Measurements from ENCODE around the gene EXPH5. TPM values are rescaled to one million over a fixed set of nuclear protein-coding genes. Genes with fewer than 3 reads are reported as not detected.
"Not testable (repeated sequence)": the region's sequence is repeated elsewhere in the genome, so short reads cannot be mapped to it uniquely, and the experiment has no call there.

Gene EXPH5, protein sequence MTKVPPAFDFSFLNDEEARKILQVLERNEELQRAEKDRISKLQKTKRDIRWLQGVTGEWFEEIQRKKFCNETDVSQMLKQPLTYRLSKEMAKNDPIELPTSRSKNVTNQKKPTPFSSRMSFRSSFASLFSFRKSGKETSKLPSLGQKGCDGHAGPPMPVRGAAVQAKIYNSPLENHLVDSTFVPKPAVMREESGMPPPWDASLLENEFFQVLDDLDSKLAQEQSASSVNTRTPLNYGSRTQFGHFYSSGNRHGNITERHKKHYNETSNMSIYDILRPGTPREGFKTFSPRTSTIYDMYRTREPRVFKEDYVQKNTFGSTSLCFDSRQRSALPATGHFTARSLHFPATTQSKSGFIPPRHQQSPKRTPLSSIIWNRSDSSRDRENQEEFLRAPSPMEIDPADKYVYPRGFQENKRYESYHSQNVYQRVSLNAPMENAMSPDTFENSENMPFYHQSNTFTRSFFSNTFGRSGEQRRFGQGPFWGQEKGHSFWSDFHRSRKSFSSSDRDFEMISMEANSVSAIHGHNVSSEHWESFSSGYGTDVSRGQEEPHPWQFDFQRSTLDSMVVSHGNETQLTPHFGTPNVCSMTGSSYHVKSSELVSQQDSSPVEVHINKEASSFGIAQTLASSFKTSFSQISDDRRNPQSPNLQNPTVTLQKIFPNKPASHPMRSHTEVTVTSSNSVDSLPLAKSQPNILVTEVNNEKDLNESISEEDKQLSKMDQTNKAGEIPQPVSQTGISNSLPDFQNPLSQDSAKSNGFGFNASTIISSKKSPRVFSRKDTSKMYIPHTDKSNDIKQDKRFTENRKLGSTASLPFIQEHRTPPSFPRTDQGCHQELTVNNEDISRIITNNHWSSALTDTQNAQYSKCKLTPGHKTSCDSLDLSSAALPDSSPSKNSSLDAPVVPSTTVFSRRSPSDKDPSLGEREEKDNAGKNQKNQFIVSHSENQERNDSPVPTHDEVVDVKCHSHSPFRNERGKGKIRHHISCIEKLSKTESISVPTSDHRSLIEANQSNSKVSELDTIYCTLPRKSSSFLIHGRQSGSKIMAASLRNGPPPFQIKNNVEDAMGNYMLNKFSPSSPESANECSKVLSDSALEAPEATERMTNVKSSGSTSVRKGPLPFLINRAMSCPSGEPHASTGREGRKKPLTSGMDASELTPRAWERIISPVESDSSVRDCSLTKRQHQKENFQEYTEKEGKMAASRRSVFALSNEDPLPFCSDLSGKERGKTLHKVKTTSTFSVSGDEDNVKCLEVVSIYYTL (N-terminal part only)
- total RNA-seq (2021; fragmentation: NEBNext Ultra II Directional; extraction: Animal tissue kit (Norgen Biotek cat#: 25700)) = under 1 TPM; 0.14 to 0.91 (median 0.47) TPM
- long read RNA-seq = 0 reads

DNA sequence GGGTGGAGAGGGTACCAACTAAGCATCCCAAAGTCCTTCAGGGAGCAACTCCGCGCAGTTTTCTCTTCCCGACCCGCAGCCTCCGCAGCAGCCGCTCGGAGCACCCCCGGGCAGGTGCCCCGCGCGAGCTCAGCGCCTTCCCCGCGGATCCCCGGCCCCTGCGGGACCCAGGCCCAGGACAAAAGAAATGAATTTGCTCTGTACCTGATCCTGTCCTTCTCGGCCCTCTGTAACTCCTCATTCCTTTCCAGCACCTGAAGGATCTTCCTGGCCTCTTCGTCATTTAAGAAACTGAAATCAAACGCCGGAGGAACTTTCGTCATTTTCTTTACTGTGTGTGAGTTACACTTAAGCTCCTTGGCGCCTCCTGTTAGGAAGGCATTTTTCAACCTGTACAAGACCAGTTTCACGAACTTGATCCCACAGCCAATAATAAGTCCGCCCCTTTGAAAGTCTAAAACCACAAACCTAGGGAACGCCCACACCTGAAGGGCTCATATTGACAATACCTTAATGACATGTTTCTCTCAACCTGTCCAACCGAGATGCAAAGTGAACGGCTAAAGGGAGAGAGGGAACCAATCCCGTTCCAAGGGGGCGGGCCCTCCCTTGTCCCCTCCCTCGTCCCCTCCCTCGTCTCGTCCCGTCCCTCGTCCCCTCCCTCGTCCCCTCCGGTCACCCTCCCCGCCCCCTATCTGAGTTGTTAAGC is at the start of gene EXPH5:
TSS of gene EXPH5 (minus strand) at position 555 of the 709 bp plus-strand sequence. CDS start at position 323, 232 bp downstream.
- no peaks in the 10 kb centered on the region for H3K9me3 Mint-ChIP-seq
- H3K4me1 Mint-ChIP-seq (ENCODE audit: low read depth) = peaks cover 36% of the 10 kb centered on the region
- TF ChIP-seq, protein P1, sequence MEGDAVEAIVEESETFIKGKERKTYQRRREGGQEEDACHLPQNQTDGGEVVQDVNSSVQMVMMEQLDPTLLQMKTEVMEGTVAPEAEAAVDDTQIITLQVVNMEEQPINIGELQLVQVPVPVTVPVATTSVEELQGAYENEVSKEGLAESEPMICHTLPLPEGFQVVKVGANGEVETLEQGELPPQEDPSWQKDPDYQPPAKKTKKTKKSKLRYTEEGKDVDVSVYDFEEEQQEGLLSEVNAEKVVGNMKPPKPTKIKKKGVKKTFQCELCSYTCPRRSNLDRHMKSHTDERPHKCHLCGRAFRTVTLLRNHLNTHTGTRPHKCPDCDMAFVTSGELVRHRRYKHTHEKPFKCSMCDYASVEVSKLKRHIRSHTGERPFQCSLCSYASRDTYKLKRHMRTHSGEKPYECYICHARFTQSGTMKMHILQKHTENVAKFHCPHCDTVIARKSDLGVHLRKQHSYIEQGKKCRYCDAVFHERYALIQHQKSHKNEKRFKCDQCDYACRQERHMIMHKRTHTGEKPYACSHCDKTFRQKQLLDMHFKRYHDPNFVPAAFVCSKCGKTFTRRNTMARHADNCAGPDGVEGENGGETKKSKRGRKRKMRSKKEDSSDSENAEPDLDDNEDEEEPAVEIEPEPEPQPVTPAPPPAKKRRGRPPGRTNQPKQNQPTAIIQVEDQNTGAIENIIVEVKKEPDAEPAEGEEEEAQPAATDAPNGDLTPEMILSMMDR (IDR thresholded peaks at IDR 0.05) = no peak
- H3K36me3 Mint-ChIP-seq (ENCODE audit: low read depth) = no peaks in the 10 kb centered on the region
- no peak within 1 kb of the TSS for H3K27ac Mint-ChIP-seq
- H3K27me3 Mint-ChIP-seq (ENCODE audit: insufficient read depth) = peaks cover 20% of the 10 kb centered on the region
- DNase-seq = no peak
- peak within 1 kb of the TSS; percentile 92 for H3K4me3 Mint-ChIP-seq

DNA sequence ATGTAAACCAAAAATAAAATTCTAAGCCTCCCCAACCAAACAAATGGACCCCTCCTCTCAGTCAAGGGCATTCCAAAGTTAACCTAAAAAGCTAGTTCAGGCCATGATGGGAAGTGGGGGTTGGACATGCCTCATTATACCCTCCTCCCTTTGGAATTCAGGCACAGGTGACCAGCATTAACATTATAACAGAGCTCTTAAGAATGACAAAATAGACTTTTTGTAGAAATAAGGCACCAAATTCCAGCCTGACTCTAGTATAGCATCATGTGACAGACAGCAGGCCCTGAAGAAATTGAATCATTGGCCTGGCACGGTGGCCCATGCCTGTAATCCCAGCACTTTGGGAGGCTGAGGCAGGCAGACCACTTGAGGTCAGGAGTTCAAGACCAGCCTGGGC is 48.2 kb upstream of the EXPH5 start:
- H3K36me3 Mint-ChIP-seq (ENCODE audit: low read depth) = not testable (repeated sequence)

DNA sequence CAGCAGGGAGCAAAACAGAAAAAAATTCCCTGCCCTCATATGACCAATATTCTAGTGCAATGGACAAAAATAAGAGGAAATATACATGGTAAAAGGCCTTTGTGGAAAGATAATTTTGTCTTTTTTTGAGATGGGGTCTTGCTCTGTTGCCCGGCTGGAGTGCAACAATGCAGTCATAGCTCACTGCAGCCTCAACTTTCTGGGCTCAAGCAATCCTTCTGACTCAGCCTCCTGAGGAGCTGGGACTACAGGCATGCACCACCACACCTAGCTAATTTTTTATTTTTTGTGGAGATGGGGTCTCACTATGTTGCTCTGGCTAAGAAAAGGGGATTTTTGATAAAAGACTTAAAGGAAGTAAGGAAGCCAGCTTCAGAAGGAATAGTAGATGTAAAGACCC is 45.6 kb upstream of the EXPH5 start:
- no peak overlapping the region for H3K4me3 Mint-ChIP-seq
- H3K27me3 Mint-ChIP-seq (ENCODE audit: insufficient read depth) = peaks cover 7% of the 10 kb centered on the region
- no peak for DNase-seq
- peaks cover 19% of the 10 kb centered on the region; the same call in 1 of the 2 replicates for H3K4me1 Mint-ChIP-seq (ENCODE audit: low read depth)
- TF ChIP-seq, protein P1 (IDR thresholded peaks at IDR 0.05) = no peak
- H3K9me3 Mint-ChIP-seq = no peaks in the 10 kb centered on the region
- no peaks in the 10 kb centered on the region for H3K36me3 Mint-ChIP-seq (ENCODE audit: low read depth)
- no peak overlapping the region for H3K27ac Mint-ChIP-seq

More for the DNA sequence above, 48.2 kb upstream of the EXPH5 start:
- H3K27me3 Mint-ChIP-seq (ENCODE audit: insufficient read depth); H3K9me3 Mint-ChIP-seq; H3K27ac Mint-ChIP-seq; DNase-seq; H3K4me3 Mint-ChIP-seq: not testable (repeated sequence)
- H3K4me1 Mint-ChIP-seq (ENCODE audit: low read depth) = peaks cover 11% of the 10 kb centered on the region; the same call in 1 of the 2 replicates

DNA sequence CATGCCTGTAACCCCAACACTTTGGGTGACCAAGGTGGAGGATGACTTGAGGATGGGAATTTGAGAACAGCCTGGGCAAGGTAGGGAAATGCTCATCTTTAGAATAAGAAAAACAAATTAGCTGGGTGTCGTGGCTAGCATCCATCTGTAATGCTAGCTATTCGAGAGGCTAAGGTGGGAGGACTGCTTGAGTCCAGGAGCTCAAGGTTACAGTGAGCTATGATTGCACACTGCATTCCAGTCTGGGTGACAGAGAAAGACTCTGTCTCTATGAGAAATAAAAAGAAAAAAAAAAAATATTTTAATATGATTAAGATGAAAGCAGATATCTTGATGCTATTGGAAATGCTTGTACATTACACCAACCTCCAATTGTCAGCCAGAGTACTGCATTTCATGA is 42.7 kb upstream of the EXPH5 start:
- H3K4me1 Mint-ChIP-seq (ENCODE audit: low read depth) = peaks cover 27% of the 10 kb centered on the region
- no peak overlapping the region for H3K4me3 Mint-ChIP-seq
- TF ChIP-seq, protein P1 (IDR thresholded peaks at IDR 0.05) = no peak
- no peak overlapping the region for H3K27ac Mint-ChIP-seq
- no peaks in the 10 kb centered on the region for H3K9me3 Mint-ChIP-seq
- no peaks in the 10 kb centered on the region for H3K36me3 Mint-ChIP-seq (ENCODE audit: low read depth)
- DNase-seq = no peak
- peaks cover 7% of the 10 kb centered on the region for H3K27me3 Mint-ChIP-seq (ENCODE audit: insufficient read depth)

DNA sequence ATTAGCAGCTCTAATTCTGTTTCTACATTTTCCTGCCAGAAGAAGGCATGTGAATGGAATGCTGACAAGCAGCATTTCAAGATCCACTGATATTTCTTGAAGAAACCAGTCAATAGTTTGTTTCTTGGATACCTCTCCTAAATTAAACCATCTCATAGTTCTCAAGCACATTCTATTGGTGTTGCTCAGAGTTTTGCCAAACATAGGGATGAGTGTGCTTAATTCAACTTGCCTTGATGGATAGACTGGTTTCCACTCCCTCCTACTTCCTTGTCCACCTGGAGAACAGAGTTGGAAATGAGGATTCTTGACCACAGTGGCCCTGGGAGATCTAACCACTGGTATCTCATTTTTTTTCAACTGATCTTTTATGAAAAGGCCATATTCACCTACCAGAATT is 41.5 kb upstream of the EXPH5 start:
- Mint-ChIP-seq H3K4me1 (ENCODE audit: low read depth) (peaks cover 27% of the 10 kb centered on the region), H3K27me3 (ENCODE audit: insufficient read depth) (peaks cover 2% of the 10 kb centered on the region), H3K36me3 (ENCODE audit: low read depth) (no peaks in the 10 kb centered on the region), H3K9me3 (no peaks in the 10 kb centered on the region), H3K27ac (no peak overlapping the region), H3K4me3 (no peak overlapping the region)
- TF ChIP-seq, protein P1 (IDR thresholded peaks at IDR 0.05) = no peak
- DNase-seq = peak; percentile 19
